Immature natural killer cell (primary cell): ENCODE measurements around the gene STAB2. TPM values are rescaled to one million over a fixed set of nuclear protein-coding genes. Genes with fewer than 3 reads are reported as not detected.
"Not testable (repeated sequence)": the region's sequence is repeated elsewhere in the genome, so short reads cannot be mapped to it uniquely, and the experiment has no call there.

Experiments used
- DNase-seq, 3 donors: peaks; one replicate each; pipeline ENCODE4 v3.0.0; 2022; ENCODE audit warnings: mixed read lengths in 1 of 3
- H3K27ac Mint-ChIP-seq, 6 donors: one replicate each; pipeline ENCODE4 v1.8.0; 2020; ENCODE audit warnings: mixed read lengths in 6 of 6, mild to moderate bottlenecking in 5 of 6, inconsistent platforms in 4 of 6, moderate library complexity in 3 of 6
- H3K27me3 Mint-ChIP-seq, 3 donors: one replicate each; pipeline ENCODE4 v1.8.0; 2020 to 2021; ENCODE audit warnings: low read depth in 3 of 3, mild to moderate bottlenecking in 3 of 3, mixed read lengths in 3 of 3, moderate library complexity in 3 of 3, inconsistent platforms in 1 of 3
- H3K36me3 Mint-ChIP-seq, 3 donors: one replicate each; pipeline ENCODE4 v1.8.0; 2020; ENCODE audit warnings: mixed read lengths in 3 of 3, inconsistent platforms in 2 of 3, mild to moderate bottlenecking in 2 of 3
- H3K4me1 Mint-ChIP-seq, 2 donors: one replicate each; pipeline ENCODE4 v1.8.0; 2020; ENCODE audit warnings: inconsistent platforms in 2 of 2, mild to moderate bottlenecking in 2 of 2, mixed read lengths in 2 of 2, moderate library complexity in 1 of 2
- H3K4me3 Mint-ChIP-seq, 5 donors: one replicate each; pipeline ENCODE4 v1.8.0; 2020; ENCODE audit warnings: mild to moderate bottlenecking in 5 of 5, mixed read lengths in 5 of 5, inconsistent platforms in 3 of 5, moderate library complexity in 3 of 5
- H3K9me3 Mint-ChIP-seq, 6 donors: one replicate each; pipeline ENCODE4 v1.8.0; 2020; ENCODE audit warnings: mild to moderate bottlenecking in 6 of 6, mixed read lengths in 6 of 6, inconsistent platforms in 4 of 6, moderate library complexity in 3 of 6
- polyA plus RNA-seq, 3 donors: library from polyadenylated mRNA; unstranded; fragments of 300-500 nt; fragmentation: Illumina TruSeq; gene quantifications; one replicate each; pipeline ENCODE4 v1.2.3, GENCODE V29; 2021

The STAB2 gene
- polyA plus RNA-seq, 3 donors from 2014 or later = not detected

DNA sequence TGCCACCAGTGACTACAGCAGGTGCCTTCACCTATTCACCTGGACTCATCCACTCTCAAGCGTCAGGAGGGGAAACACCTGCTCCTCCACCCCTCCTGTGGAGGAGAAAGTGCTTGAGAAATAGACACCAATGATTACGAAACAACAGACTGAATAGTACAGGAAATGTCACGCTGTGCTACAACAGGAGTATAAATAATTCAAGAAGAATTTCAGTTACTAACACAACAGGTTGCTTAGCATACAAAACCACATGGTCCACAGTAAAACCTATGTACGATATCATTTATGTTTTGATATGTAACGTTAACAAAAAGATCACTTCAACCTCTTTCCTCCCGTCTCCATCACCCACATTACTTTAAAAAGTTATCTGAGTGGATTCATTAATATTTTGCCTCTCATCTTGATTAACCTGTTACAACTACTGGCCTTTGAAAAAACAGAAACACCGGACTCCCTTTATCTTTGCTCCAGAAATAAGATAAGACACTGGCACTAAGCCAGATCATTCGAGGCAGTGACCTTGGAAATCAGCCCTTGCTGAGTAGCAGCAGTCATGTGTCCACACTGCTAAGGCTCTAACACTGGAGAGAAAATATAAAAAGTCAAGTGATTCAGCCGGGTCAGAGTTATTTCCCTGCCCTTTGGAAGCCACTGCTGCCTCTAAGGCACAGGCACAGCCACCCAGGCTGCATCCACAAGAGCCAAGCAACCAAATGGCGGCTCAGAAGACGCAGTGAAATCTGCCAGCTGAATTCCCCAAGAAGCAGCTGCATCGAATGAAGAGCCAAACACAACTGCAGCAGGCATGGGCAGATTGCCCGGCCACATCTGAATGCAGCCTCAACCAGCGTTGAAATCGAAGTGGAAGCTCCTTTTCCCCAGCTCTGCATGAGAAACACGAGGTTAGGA, 213.0 kb downstream of the STAB2 start:
- DNase-seq = no peak
- Mint-ChIP-seq H3K27me3 (peaks cover 0 to 7% (median 0%) of the 10 kb centered on the region in 3 donors), H3K27ac (peak overlapping the region in 1 of 6 donors; percentile 76), H3K36me3 (peaks cover 0 to 8% (median 4%) of the 10 kb centered on the region in 3 donors), H3K4me1 (peaks cover 11 to 13% of the 10 kb centered on the region in 2 donors), H3K9me3 (peaks cover 0 to 2% (median 0%) of the 10 kb centered on the region in 6 donors), H3K4me3 (no peak overlapping the region)

DNA sequence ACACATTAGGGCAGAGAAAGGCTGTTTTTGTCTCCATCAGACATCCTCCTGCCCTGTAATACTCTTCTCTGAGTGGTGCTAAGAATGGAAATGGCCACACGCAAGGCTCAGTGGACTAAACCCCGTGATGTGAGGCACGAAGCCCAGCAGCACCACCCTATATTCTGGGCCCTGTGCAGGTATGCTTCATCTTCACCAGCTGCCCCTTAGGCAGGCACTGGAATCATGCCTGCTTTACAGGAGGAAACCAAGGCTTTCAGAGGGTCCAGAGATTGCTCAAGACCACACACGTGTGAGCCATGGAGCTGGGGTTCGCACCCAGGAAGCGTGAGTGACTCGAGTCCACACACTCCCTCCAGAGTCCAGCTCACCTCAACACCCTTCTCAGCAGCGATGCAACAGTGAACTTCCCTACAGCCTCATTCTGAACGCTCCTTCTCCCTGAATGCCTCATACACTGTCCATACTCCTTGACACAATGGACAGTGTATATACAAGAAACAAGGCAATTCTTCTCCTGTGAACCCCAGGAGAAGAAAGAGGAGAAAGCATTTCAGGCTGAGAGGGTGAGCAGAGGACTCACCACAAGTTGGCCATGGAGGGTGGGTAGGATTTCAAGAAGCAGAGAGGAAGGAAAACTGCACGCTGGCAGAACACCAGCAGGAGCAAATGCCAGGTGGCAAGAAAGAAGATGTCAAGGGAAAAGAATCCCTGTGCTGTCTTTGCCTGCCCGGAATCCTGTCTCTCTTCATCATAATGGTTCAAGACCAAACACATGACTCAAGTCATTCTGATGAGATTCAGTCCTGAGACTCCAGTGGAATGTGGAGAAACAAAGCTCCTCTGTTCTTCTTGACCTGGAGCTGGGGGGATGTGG, 214.9 kb downstream of the STAB2 start:
- Mint-ChIP-seq H3K9me3 (peaks cover 0 to 2% (median 0%) of the 10 kb centered on the region in 6 donors), H3K4me1 (peaks cover 11 to 13% of the 10 kb centered on the region in 2 donors), H3K27me3 (peaks cover 0 to 9% (median 0%) of the 10 kb centered on the region in 3 donors), H3K4me3 (no peak overlapping the region), H3K27ac (no peak overlapping the region), H3K36me3 (peaks cover 0 to 5% (median 4%) of the 10 kb centered on the region in 3 donors)
- no peak for DNase-seq

DNA sequence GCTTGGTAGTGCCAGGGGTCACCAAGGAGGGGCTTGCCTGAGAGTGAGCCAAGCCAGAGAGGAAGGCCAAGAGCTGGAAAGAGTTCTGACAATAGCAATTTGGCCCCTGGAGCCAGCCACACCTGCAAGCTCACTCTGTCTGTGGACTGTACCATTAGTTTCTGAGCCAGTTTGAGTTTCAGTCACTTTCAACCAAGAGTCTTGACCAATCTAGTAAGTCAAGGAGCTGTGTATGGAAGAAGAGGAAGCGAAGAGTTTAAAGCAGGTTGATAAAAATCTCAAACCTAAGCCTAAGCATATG, 215.5 kb downstream of the STAB2 start:
- Mint-ChIP-seq H3K27me3 (peaks cover 0 to 9% (median 0%) of the 10 kb centered on the region in 3 donors), H3K4me1 (peaks cover 11 to 13% of the 10 kb centered on the region in 2 donors), H3K27ac (no peak overlapping the region), H3K9me3 (peaks cover 0 to 2% (median 0%) of the 10 kb centered on the region in 6 donors), H3K36me3 (peaks cover 0 to 5% (median 2%) of the 10 kb centered on the region in 3 donors), H3K4me3 (no peak overlapping the region)
- no peak for DNase-seq

DNA sequence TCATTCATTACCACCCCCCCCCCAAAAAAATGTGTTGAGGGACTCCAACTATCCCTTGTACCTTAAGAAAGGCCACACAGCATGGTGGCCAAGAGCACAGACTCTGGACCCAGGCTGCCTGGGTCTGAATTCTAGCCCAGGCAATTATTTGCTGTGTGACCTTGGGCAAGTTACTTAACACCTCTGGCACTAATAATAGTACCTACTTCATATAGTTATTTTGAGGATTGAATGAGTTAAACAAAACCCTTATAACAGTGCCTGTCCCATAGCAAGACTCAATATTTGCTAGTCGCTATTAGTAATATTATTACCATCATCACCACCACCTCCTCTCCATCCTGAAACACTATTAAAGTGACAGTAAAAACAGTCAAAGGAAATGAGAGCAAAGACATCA, 216.8 kb downstream of the STAB2 start:
- Mint-ChIP-seq H3K4me1 (peaks cover 11 to 13% of the 10 kb centered on the region in 2 donors), H3K9me3 (peaks cover 0 to 2% (median 0%) of the 10 kb centered on the region in 6 donors)

DNA sequence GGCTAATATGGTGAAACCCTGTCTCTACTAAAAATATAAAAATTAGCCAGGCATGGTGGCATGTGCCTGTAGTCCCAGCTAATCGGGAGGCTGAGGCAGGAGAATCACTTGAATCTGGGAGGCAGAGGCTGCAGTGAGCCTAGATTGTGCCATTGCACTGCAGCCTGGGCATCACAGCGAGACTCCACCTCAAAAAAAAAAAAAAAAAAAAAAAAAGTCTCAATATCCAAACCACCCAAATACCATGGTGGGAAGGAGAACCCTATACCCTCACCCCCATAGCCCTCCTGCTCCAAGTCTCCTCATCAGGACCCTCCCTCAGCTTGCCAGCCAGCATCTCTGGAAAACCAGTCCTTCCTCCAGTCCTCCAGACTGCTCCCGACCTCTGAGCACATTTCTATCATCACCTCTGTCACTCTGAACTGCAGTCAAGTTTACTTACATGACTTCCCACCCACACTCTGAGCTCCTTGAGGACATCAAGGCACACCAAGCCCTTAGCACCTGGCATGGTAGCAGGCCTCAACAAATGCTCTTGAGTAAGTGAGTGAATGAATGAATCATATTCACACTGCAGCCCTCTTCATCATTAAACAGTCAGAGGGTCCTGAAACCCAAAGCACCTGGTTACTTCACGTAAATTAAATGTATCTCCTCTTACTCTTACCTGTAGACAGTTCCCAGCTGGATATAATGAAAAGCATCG, 218.7 kb downstream of the STAB2 start:
- Mint-ChIP-seq H3K27me3 (peaks cover 0 to 3% (median 0%) of the 10 kb centered on the region in 3 donors), H3K9me3 (no peaks in the 10 kb centered on the region), H3K4me1 (no peaks in the 10 kb centered on the region), H3K27ac (no peak overlapping the region), H3K4me3 (no peak overlapping the region), H3K36me3 (peaks cover 0 to 5% (median 0%) of the 10 kb centered on the region in 3 donors)
- DNase-seq = no peak

More for the DNA sequence above, 216.8 kb downstream of the STAB2 start:
- Mint-ChIP-seq H3K27me3 (peaks cover 0 to 9% (median 0%) of the 10 kb centered on the region in 3 donors), H3K4me3 (no peak overlapping the region), H3K27ac (no peak overlapping the region), H3K36me3 (peaks cover 0 to 5% (median 0%) of the 10 kb centered on the region in 3 donors)
- no peak for DNase-seq

DNA sequence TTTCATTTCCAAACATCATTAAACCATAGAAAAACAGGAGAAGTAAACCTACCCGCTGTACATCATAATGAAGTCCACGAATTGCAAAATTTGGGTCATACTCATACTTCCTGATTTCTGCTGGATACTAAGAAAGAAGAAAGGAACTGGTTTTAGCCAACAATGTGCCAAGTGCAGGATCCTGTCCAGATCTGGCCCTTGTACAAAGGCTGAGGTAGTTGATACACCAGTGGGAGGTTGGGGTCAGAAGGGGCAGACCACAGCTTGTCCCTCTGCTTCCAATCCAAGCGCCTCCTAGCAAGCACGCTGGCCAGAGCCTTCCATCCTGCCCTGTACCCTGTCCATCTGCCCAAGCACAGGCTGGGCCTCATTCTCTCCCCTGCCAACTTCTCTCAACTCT, 219.7 kb downstream of the STAB2 start:
- Mint-ChIP-seq H3K27me3 (peaks cover 0 to 7% (median 0%) of the 10 kb centered on the region in 3 donors), H3K36me3 (peaks cover 0 to 5% (median 0%) of the 10 kb centered on the region in 3 donors), H3K27ac (no peak overlapping the region), H3K9me3 (no peaks in the 10 kb centered on the region), H3K4me3 (no peak overlapping the region), H3K4me1 (no peaks in the 10 kb centered on the region)
- no peak for DNase-seq

DNA sequence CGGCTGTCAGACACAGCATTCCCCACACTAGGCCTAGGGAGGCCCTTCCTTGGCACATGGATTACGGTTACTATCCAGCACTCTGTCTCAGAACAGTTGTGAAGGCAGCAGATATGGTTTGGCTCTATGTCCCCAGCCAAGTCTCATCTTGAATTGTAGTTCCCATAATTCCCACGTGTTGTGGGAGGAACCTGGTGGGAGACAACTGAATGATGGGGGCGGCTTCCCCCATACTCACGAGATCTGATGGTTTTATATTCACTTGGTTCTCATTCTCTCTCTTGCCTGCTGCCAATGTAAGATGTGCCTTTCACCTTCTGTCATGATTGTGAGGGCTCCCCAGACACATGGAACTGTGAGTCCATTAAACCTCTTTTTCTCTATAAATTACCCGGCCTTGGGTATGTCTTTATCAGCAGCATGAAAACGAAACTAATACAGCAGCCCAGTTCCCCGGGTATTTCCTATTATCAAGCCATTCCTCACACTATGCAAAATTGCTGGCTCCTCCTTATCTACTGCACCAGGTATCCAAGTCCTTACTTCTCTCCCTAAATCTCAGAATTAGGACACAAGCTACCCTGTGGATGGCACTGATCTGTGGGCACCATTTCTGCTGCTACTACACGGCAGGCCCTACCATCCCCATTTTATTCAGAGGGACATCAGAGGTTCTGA, 220.6 kb downstream of the STAB2 start:
- no peaks in the 10 kb centered on the region for H3K9me3 Mint-ChIP-seq
- H3K27ac Mint-ChIP-seq = no peak overlapping the region
- H3K27me3 Mint-ChIP-seq = peaks cover 0 to 7% (median 0%) of the 10 kb centered on the region in 3 donors
- H3K36me3 Mint-ChIP-seq = peaks cover 0 to 5% (median 0%) of the 10 kb centered on the region in 3 donors
- H3K4me1 Mint-ChIP-seq = no peaks in the 10 kb centered on the region
- no peak for DNase-seq
- no peak overlapping the region for H3K4me3 Mint-ChIP-seq

DNA sequence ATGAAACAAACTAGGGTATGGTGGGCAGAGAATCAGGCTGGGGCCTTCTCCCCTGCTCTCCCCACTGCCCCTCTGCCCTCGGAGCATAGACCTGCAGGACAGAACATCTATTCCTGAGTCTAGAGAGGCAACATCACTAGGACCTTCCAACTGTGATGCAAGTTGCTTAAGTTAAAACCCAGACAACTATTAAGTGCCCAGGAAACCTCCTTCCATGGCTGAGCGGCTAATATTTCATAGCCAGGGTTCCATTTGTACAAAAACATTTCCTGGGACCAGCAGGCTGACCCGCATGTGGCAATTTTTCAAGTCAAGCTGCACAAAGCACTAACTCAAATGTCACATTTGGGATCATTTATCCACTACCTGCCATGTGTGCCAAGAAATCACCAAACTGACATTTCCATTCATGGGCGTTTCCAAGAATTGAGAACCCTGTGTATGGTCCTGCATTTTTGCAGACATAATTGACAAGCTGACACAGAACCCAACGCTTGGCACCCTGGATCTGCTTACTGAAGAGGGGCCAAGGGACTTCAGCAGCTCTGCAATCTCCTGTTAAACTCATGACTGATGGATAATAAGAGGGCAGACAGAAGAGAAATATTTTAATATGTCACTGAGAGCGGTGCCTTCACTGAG, 221.3 kb downstream of the STAB2 start:
- H3K36me3 Mint-ChIP-seq = peaks cover 0 to 5% (median under 1%) of the 10 kb centered on the region in 3 donors
- DNase-seq = no peak
- no peak overlapping the region for H3K4me3 Mint-ChIP-seq
- no peak overlapping the region for H3K27ac Mint-ChIP-seq
- H3K27me3 Mint-ChIP-seq = peaks cover 0 to 7% (median 0%) of the 10 kb centered on the region in 3 donors
- H3K4me1 Mint-ChIP-seq = no peaks in the 10 kb centered on the region
- H3K9me3 Mint-ChIP-seq = no peaks in the 10 kb centered on the region

DNA sequence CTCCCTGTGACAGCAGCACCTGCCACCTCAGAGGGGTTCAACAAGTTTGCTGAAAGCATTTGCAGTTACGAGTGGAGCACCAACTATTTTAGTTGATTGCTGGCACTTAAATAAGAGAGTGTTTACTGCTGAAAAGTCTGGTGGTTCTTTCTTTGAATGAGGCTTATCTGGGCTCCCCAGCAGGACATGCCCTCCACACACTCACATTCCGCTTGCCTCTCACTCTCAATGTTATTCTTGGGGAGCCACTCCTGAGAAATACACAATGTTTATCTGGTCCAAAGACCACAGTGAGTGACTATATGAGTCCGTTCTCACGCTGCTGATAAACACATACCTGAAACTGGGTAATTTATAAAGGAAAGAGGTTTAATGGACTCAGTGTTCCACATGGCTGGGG, 222.1 kb downstream of the STAB2 start:
- Mint-ChIP-seq H3K27me3 (peaks cover 0 to 7% (median 0%) of the 10 kb centered on the region in 3 donors), H3K9me3 (no peaks in the 10 kb centered on the region), H3K27ac (no peak overlapping the region), H3K4me3 (no peak overlapping the region), H3K36me3 (peaks cover 0 to 7% (median 5%) of the 10 kb centered on the region in 3 donors), H3K4me1 (no peaks in the 10 kb centered on the region)
- DNase-seq = no peak

DNA sequence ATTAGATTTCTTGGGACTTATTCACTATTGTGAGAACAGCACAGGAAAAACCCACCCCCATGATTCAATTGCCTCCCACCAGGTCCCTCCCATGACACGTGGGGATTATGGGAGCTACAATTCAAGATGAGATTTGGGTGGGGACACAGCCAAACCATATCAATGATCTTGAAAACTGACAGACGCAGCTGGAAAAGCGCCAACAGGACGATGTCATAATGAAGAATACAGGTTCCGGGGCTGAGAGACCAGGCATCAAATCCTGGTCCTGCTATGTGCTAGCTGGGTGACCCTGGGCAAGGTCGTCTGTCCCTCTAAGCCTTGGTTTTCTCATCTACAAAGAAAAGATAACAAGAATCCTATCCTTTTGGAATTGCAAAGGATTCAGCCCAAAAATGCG, 222.6 kb downstream of the STAB2 start:
- not testable (repeated sequence) for H3K4me1 Mint-ChIP-seq, H3K36me3 Mint-ChIP-seq, H3K27me3 Mint-ChIP-seq, H3K9me3 Mint-ChIP-seq, H3K4me3 Mint-ChIP-seq, DNase-seq, H3K27ac Mint-ChIP-seq

DNA sequence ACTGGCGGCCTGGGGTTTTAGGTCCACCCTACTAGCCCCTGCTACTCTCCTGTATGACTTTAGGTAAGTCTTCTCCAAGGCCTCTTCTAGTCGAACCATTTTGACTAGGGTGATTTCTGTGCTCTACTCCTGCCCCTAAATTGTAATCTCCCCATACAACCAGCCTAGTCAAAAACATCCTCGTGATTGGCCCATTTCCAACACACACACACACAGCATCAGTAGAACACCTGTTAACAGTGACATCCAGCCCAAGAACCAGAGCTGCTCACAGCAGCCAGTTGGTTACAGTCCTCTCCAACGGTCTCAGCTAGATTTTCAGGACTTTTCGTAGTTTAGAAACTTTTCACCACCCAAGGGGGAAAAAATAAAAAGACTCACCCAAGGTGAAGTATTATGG, 223.0 kb downstream of the STAB2 start:
- Mint-ChIP-seq H3K27me3 (peaks cover 0 to 6% (median 0%) of the 10 kb centered on the region in 3 donors), H3K36me3 (peaks cover 0 to 7% (median 5%) of the 10 kb centered on the region in 3 donors), H3K4me3 (no peak overlapping the region), H3K27ac (no peak overlapping the region), H3K9me3 (no peaks in the 10 kb centered on the region), H3K4me1 (no peaks in the 10 kb centered on the region)
- DNase-seq = no peak

DNA sequence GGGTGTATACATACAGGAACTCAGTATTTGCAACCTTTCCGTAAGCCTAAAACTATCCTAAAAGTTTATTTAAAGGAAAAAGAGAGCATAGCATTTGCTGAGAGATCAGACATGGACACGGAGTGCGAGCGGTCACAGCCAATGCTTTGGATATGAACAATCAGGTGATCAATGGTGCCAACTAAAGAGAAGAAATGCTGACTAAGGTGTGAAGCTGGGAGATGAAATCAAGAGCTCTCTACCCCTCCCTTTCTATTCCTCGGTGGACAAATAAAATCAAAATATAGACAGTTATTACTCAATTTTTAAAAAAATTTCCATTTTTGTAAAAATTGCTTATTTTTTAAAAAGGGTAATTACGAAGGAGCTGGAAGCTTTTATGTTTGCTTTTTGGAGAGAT, 224.7 kb downstream of the STAB2 start:
- no peaks in the 10 kb centered on the region for H3K4me1 Mint-ChIP-seq
- H3K4me3 Mint-ChIP-seq = no peak overlapping the region
- peaks cover 0 to 7% (median 0%) of the 10 kb centered on the region in 3 donors for H3K36me3 Mint-ChIP-seq

More for the DNA sequence above, 224.7 kb downstream of the STAB2 start:
- DNase-seq = no peak
- H3K9me3 Mint-ChIP-seq = no peaks in the 10 kb centered on the region
- H3K27me3 Mint-ChIP-seq = peaks cover 0 to 4% (median 0%) of the 10 kb centered on the region in 3 donors
- no peak overlapping the region for H3K27ac Mint-ChIP-seq
